Effector CD4-positive, alpha-beta T cell (primary cell): ENCODE measurements around the gene KIAA1614.
"Not testable (repeated sequence)": the region's sequence is repeated elsewhere in the genome, so short reads cannot be mapped to it uniquely, and the experiment has no call there.

Source experiments
- DNase-seq: peaks from one replicate; pipeline ENCODE4 v3.0.0-alpha.2; 2020

The KIAA1614 gene

DNA sequence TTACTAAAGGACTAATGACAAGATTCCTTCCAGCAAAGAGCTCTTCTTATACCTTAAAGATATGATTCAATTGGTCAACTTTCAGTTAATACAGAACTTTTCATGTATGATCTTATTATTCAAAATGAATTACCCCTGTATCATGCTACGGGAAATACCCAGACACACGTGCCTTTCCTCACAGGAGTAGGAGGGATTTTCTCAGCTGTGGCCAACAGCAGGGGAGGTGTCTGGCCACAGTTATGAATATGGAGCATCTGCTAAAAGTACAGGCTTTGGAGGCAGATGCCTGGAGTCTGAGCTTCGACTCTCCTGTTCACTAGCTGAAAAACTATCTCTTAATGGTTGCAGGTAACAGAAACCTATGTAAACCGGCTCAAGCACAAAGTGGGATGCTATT lies 53.6 kb downstream of the KIAA1614 start:
- DNase-seq: no peak

DNA sequence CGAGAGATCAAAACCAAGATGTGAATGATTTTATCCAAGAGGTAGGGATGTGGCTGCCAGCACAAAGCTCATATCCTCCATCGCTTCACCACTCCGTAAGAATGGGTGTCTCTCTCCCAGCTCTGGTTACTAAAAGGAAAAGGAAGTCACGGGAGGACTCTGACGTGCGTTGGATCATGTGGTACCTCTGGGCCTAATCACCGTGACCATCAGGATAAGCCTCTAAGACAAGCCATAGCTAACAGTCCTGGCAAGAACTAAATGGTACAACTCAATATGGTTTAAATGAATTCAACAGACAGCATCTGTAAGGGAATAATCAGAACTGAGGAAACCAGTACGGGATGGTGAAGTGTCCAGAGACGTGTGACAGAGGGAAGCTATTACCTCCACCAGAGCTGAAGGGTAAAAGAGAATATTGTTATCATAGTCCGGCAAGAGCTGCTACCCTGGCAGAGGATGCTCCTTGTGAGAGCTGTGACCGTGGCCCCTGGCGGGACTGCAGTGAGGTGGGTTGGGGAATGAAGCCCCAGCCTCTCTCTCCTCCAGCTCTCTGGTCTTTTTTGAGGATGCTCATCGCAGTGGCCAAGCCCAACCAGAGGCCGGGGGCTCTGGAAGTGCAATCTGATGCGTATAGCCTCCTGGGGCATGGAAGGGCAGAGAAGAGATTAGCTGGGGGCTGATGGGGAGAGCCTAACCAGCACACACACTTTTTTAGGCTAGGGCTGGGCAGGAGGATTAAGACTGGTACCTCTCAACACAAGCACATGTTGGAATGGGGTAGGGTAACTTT lies 54.2 kb downstream of the KIAA1614 start:
- DNase-seq: no peak

DNA sequence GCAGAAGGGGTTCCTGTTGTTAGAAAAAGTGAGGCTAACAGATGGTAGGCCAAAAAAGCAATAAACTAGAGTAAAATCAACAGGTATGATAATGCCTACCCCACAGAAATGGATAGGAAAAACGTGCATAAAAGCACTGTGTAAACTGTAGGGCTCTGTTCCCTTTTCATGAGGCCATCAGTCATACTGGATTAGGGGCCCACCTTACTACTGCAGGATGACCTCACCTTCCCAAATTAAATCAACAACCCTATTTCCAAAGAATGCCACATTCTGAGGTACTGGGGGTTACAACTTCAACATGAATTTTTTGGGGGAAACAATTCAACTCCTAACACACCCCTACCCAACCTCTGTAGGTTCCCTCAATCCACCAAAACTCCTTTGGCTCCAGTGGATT lies 54.9 kb downstream of the KIAA1614 start:
- no peak for DNase-seq

DNA sequence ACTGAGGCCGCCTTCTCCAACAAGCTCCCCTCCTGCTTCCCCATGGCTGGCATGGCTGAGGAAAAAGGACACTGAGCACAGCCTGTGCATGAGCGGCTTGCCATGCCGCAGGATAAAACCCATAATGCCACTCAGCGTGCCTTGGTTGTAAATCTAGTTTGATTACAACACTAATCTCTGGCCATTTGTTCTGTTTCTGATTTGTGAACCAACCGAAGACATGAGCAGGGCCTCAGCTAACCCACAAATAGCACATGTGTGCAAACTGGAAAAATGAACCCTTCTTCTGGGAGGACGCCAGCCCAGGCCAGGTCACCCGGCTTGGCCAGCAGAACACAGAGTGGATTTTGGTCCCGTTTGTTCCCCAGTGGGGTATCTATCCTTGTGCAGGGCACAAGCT lies 56.1 kb downstream of the KIAA1614 start:
- DNase-seq: not testable (repeated sequence)

DNA sequence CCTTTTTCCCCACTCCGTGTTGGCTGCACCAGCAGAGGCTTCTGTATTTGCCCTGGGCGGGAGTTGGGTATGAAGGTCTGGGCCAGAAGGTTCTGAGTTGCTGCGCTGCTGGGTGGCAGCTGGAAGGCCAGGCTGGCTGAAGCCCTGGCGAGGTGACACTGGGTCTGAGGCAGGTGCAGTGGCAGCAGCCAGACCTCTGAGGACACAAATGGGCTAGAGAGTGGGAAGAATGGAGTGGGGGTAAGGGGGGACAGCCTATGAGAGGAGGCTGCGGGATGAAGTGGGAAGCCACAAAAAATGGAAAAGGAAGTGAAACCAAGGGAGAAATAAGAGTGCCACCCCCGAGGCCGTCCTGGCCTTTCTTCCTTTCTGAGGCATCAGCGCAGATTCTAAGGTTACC lies 56.7 kb downstream of the KIAA1614 start:
- DNase-seq: no peak

DNA sequence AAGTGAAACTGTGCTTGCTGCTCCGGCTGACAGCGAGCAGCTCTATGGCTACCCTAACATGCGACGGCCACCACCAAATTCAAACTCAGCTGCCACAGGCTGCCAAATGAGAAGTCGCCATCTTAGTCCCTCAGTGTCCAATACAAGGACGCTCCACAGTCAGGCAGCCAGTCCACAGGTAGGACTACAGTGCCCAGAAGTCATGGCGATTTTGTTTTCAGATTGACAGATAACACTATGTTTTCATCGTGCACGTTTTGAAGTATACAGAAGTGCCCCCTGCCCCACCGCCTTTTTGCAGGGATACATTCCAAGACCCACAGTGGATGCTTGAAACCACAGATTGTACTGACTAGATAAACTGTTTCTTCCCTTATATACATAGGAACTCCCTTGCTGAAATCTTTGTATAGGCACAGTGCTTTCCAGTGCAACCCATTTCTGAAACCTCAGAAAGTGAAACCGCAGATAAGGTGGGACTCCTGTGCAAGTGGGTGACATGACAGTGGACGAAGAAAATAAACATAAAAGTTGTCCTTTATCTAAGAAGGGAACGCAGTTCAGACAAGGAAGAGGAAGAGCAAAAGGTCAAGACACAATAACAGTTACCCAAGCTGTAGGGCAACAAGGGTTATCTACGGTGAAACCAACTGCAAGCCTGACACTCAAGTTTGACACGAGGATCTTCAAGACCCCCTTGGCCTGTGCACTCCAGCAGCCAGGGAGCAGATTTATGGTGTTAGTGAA lies 57.8 kb downstream of the KIAA1614 start:
- DNase-seq: no peak

DNA sequence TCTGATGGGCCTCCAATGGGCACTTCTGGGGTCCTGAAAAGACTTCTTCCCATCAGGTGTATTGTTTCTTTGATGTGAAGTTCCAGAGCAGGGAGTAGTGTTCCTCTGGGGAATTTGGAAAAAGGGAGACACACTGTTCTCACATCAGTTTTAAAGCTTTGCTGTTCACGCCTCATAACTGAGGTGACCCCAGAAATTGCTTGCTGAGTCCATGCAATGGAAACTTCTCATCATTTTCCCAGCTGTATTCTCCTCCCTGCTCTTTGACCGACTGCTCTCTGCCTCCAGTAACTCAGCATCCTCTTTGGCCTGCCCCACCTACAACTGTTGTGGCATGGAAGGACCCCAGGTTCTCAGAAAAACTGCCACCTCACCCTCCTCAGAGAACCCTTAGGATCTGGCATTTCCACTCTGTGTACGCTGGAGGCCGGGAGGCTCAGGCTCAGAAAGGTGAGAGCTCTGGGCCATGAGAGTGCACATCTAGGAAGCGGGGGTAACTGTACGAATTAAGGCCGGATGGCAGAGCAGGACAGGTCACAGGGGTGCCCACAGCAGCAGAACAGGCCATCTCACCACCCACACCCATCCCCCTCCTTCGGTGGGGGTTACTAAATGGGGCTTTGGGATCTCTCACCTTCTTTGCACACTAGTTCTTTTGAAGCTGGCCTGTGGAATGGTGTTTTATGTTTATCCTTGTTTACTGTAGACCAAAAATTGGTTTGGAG lies 58.7 kb downstream of the KIAA1614 start:
- DNase-seq: no peak

DNA sequence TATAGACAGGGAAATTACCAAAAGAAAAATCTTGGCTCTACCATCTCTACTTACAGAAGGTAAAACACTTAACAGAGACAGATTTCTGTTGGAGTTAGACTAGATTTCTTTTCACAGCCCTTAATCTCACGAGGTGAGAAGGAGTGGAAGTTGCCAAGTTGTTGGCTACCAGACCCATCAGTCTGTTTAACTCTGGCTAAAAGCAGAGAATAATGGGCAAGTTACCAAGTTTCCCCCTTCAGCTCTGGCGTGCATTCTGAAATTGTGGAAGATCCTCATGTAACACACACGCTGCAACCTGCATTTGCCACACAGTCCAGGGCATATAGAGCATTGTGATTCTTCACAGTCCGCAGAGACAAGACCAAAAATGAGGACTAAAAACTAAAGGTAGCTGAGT lies 60.7 kb downstream of the KIAA1614 start:
- DNase-seq: no peak

DNA sequence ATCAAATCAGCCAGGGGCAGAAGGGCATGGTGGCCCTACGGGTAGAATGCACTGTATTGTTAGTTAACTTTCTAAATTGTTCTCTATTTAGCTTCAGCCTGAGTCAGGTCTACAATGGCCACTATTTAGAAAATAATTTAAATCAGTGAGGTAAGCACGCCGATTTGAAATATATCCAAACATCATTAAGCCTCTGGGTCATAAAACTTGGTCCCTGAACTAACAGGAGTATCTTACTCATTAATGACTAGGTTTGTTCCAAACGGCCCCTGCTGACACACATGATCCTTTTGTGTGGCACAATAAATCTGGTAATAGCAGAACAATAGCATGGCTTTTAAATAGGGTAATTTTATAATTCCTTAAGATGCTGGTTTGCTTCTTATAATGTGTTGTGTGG lies 61.5 kb downstream of the KIAA1614 start:
- DNase-seq: no peak

DNA sequence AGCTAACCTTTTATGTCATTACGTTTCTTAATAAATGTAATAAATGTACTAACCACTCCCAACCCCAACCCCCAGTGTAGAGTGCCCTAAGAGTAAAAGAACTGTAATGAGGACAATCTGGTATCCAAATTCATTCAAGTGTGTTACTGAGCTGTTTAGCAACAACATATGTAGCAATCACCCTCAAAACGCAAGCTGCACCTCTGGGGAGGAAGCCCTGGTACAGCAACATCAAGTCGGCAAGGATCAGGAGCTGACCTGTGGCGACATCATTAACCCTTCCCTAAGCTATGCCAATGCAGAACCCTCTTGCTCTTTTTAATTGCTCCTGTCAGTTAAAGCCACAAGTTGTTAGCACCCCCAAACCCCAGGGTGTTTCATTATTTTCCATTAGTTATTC lies 62.9 kb downstream of the KIAA1614 start:
- DNase-seq: no peak

DNA sequence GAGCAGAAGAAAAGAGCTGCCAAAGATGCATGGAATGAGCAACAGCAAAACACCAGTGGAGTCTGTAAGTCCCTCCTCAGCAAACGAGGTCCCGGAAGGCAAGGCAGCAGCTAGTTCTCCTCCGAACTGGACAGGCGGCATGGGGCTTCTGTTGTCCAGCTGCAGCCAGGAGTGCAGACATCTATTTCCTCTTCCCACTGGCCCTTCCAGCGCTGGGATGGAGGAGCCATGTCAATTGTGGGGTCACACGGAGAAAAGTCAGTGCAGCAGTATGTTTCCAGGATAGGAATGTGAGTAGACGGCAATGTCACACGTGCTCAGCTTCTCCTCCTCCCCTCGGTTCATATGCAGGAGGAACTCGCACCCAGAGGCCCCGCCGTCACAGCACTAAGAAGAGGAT lies 63.5 kb downstream of the KIAA1614 start:
- no peak for DNase-seq

DNA sequence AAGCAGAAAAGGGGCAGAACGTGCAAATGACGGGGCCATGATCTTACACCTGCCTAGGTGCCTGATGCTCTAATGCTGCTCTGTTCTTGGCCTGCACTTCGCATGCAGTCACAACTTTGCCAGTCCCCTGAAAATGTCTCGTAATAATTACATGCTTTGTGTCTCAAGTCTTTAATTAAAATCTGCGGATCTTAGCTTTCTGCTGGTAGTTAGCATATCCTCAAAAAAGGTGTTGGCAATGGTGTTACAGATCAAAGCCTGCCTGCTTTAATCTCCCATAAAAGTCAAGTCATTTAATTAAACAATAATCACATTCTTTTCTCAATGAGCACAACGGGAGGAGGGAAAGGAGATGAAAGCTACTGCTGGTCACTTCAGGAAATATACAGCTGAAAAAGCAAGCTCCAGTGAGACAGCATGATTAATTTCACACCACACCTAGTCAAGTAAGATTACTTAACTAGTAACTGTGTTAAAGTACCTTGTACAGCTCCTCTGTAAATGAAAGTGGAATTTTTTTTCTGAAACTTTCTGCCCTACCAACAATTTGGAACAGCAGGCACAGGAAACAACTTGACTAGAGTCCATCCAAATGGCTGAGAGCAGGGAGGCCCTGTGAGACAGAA lies 64.1 kb downstream of the KIAA1614 start:
- DNase-seq: no peak

DNA sequence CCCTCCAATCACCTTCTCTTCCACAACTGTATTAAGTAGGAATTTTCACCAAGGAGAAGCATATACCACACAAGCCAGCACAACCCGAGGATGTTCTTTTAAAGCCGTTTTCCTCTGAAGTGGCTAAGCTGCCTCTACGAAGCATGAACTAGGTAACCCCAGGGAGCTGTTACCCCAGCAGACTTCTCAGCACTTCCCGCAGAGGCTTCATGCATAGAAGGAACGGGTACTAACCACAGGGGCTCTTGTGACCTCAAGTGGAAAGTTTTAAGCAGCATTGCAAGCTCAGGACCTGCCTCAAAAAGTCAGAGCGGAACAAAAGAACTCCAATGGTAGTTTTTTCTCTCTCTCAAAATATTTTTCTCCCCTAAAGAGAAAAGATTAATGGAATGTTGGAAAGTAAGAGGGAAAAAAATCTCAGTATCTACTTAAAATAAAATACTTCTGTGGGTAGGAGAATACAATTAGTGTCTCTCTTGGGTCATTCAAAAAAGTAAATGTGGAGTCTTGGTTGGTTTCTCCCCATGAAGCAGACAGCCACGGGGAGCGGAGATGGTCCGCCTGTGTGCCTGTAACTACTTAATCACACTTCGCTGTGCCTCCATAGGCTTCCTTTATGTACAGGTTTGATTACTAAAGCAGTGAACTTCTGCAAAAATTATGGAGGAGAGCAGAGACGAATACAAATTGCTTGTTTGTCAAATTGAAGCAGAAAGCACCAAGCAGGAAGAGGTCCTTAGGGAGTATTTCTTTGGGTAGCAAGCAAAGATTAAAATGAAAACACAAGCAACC lies 69.1 kb downstream of the KIAA1614 start:
- DNase-seq: no peak

DNA sequence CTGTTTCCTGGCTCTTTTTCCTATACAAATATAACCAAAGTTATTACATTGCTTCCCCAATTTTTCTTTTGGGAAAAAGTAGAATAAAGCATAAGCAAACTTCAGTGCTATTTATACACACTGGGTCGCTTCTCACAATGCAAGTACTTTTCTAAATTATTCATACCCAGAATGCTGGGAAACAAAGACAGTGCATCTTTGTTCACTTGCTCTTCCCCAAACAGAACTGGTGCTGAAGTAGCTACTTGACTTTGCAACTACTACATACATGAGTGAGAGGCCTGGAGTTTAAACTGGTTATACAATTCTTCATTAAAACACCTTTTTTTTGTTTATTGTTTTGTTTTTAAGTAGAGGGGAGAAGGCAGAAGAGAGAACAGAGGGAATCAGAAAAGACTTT lies 69.7 kb downstream of the KIAA1614 start:
- DNase-seq: no peak

DNA sequence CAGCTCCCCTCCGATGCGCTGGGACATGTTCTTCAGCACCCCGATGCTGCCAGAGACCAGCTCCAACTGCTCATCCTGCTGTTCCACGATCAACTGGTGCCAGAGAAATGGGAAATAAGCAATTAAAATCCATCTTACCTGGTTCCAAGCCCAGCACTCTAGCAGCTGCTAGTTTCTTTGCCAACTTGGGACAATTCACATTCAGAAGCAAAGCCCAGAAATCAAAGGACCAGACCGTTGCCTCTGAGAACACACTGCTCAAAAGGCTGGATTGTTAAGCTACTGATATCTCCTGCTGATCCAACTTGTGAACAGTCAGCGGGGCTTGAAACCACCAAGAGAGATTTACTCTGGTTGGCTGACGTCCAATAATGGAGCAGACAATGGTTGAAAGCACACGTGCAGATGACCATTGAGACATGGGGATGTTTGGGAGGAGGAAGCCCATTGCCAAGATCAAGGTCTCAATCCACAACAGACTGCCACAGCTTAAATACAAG lies 75.6 kb downstream of the KIAA1614 start:
- no peak for DNase-seq

DNA sequence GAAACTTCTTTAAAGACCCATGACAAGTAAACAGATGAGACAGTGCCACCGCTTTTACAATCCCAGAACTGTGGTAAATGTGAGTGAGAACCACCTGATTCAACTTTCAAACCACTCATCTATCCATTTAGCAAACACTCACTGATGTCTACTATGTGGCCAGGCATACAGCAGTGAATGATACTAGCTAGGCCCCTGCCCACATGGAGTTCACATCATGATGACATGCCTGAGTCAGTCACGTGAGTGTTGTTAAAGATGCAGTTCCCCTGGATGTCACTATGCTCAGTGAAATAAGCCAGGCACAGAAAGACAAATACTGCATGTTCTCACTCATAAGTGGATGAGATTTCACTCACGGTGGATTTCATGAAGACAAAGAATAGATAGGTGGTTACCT lies 81.6 kb downstream of the KIAA1614 start:
- no peak for DNase-seq

DNA sequence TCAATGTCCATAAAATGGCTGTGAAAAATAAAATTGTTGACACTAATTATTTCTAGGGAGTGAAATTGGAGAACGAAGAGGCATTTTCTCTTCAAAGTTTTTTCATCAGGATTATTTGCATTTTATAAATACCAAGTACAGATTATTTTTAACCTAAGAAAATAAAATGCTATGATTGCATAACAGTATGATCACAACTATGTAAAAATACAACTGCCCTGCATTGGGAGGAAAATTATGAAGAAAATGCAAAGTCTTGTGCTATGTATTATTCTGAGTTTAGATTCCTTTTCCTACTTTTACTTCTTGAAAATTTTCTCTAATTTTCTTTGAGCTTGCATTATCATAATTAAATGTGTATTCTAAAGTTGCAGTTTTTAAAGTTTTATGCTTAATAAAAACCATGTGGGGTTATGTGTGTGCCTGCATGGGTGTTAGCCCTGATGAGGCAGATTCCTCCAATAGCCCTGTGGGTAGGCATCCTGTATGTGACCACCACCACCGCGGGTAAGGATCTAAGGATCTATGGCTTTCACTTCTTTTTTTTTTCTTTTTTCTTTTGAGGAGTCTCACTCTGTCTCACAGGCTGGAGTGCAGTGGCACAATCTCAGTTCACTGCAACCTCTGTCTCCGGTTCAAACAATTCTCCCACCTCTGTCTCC lies 85.3 kb downstream of the KIAA1614 start:
- DNase-seq: no peak
